B cell (primary cell): ENCODE results near the gene GCC2. TPM values are rescaled to one million over a fixed set of nuclear protein-coding genes. Genes with fewer than 3 reads are reported as not detected.

Experiments
- ATAC-seq: fragments of 200-7000 bp; cut with Tn5 transposase; one replicate; pipeline ENCODE4 v1.10.0; 2021; ENCODE audit warnings: low read depth, mild to moderate bottlenecking, moderate number of reproducible peaks, moderate library complexity
- CTCF ChIA-PET: fragments of 350-600 bp; sonication (Branson Sonifier 250); formaldehyde crosslinking; loops from one replicate; lab custom pipeline; 2021; ENCODE audit warnings: antibody characterized with exemption, inconsistent platforms; lab: Charles Lee
- POLR2A ChIA-PET: fragments of 350-600 bp; sonication (Branson Sonifier 250); formaldehyde crosslinking; loops from one replicate; lab custom pipeline; 2021; ENCODE audit warnings: antibody characterized with exemption; lab: Charles Lee
- DNase-seq: peaks from one replicate; pipeline ENCODE4 v3.0.0; 2013
- H2AFZ ChIP-seq: 2 replicates; pipeline ENCODE4 v1.6.1; 2012; ENCODE audit warnings: mild to moderate bottlenecking, low read depth, low read length; ENCODE audit not compliant: insufficient read depth, poor library complexity, severe bottlenecking
- H3K27ac ChIP-seq, 2 donors: 1 replicate in 1 of 2; 2 replicates in 1 of 2; pipeline ENCODE4 v1.5.1; 2012 to 2013; ENCODE audit warnings: low read length in 2 of 2, mild to moderate bottlenecking in 2 of 2, moderate library complexity in 1 of 2
- H3K27me3 ChIP-seq, 4 experiments: fragments of 200-600 bp in 1 of 4; sonication (generic) in 1 of 4; replicated peaks in 1 of 4; 1 replicate in 2 of 4; 2 replicates in 2 of 4; pipeline versions ENCODE4 v1.6.1 to v1.7.0; 2013 to 2016; ENCODE audit warnings: low read length in 3 of 4, mild to moderate bottlenecking in 2 of 4, mixed read lengths in 1 of 4, moderate library complexity in 1 of 4; ENCODE audit not compliant: insufficient read depth in 4 of 4, control insufficient read depth in 3 of 4; ENCODE audit errors: control extremely low read depth in 1 of 4
- H3K36me3 ChIP-seq, 2 experiments: replicated peaks in 1 of 2; 1 replicate in 1 of 2; 2 replicates in 1 of 2; pipeline versions ENCODE4 v1.6.1 to v1.7.1; 2013; ENCODE audit warnings: low read length in 1 of 2; ENCODE audit not compliant: insufficient read depth in 2 of 2, control insufficient read depth in 1 of 2; ENCODE audit errors: control extremely low read depth in 1 of 2, extremely low read depth in 1 of 2
- H3K4me1 ChIP-seq, 2 donors: fragments of 200-600 bp in 1 of 2; sonication (generic) in 1 of 2; 1 replicate in 1 of 2; 2 replicates in 1 of 2; pipeline versions ENCODE4 v1.5.1 to v1.6.1; 2013 to 2017; ENCODE audit warnings: low read length in 2 of 2; ENCODE audit not compliant: control insufficient read depth in 2 of 2, insufficient read depth in 2 of 2
- H3K4me2 ChIP-seq: replicated peaks from 2 replicates; pipeline ENCODE3; 2012; ENCODE audit warnings: mild to moderate bottlenecking, low read depth, low read length; ENCODE audit not compliant: poor library complexity, severe bottlenecking
- H3K4me3 ChIP-seq, 5 experiments: fragments of 200-600 bp in 1 of 5; sonication (generic) in 1 of 5; 1 replicate in 3 of 5; 2 replicates in 2 of 5; pipeline versions ENCODE4 v1.5.1 to v1.7.0; 2011 to 2016; ENCODE audit warnings: low read length in 4 of 5, mild to moderate bottlenecking in 4 of 5, low read depth in 2 of 5, control low read depth in 1 of 5, moderate library complexity in 1 of 5; ENCODE audit not compliant: insufficient read depth in 1 of 5; ENCODE audit errors: control extremely low read depth in 1 of 5, extremely low read depth in 1 of 5
- H3K79me2 ChIP-seq: fragments of 200-600 bp; sonication (generic); one replicate; pipeline ENCODE4 v1.6.0; 2016; ENCODE audit warnings: low read length; ENCODE audit not compliant: control insufficient read depth, insufficient read depth
- H3K9ac ChIP-seq: fragments of 200-600 bp; sonication (generic); 2 replicates; pipeline ENCODE4 v1.6.1; 2017; ENCODE audit warnings: mild to moderate bottlenecking, low read length, moderate library complexity
- H3K9me3 ChIP-seq, 3 donors: one replicate each; pipeline versions ENCODE4 v1.6.1 to v1.7.1; 2013; ENCODE audit warnings: low read length in 2 of 3; ENCODE audit not compliant: control insufficient read depth in 2 of 3, insufficient read depth in 1 of 3; ENCODE audit errors: control extremely low read depth in 1 of 3
- H4K20me1 ChIP-seq: 2 replicates; pipeline ENCODE4 v1.6.0; 2012; ENCODE audit warnings: mild to moderate bottlenecking, low read length; ENCODE audit not compliant: insufficient read depth, control insufficient read depth, poor library complexity, severe bottlenecking
- H3K27ac Mint-ChIP-seq: one replicate; pipeline ENCODE4 v1.8.0; 2021; ENCODE audit warnings: mixed read lengths
- H3K27me3 Mint-ChIP-seq: one replicate; pipeline ENCODE4 v1.8.0; 2021; ENCODE audit warnings: mixed read lengths
- H3K4me1 Mint-ChIP-seq: one replicate; pipeline ENCODE4 v1.8.0; 2021; ENCODE audit warnings: mixed read lengths
- H3K4me3 Mint-ChIP-seq: one replicate; pipeline ENCODE4 v1.8.0; 2021; ENCODE audit warnings: mixed read lengths
- H3K9me3 Mint-ChIP-seq: one replicate; pipeline ENCODE4 v1.8.0; 2022; ENCODE audit warnings: mixed read lengths; ENCODE audit not compliant: insufficient read depth
- EZH2 ChIP-seq: IDR thresholded peaks from 2 replicates; pipeline ENCODE4 v1.6.1; 2012; ENCODE audit warnings: borderline replicate concordance, low read depth, mild to moderate bottlenecking, moderate library complexity, low read length; ENCODE audit not compliant: insufficient read depth, poor library complexity, severe bottlenecking
- WGBS: methylation state at CpG from one replicate; pipeline ENCODE4 v1.1.5; 2013; ENCODE audit warnings: missing lambda C conversion rate; ENCODE audit not compliant: insufficient coverage; 5-methylcytosine and 5-hydroxymethylcytosine counted together
- intact Hi-C: fragments of 100-400 bp; cut with micrococcal nuclease; formaldehyde crosslinking; loops from one replicate; pipeline ENCODE4 v1.10.0; 2022
- polyA plus RNA-seq: library from polyadenylated mRNA; depleted of rRNA; stranded (reverse); fragments of >200 nt; gene quantifications from 2 replicates; pipeline ENCODE4 v1.2.3, GENCODE V29; 2012
- total RNA-seq, 2 donors: library from RNA; stranded (reverse); fragments of 120-200 nt in 1 of 2; gene quantifications; 1 replicate in 1 of 2; 2 replicates in 1 of 2; pipeline versions ENCODE4 v1.2.3 to v1.2.4, GENCODE V29; 2013 to 2022
- TF ChIP-seq, protein P1 (sequence below): fragments of 200-600 bp; IDR thresholded peaks from one replicate; pipeline ENCODE4 v1.8.0; 2022; ENCODE audit warnings: antibody characterized with exemption, mild to moderate bottlenecking

Gene GCC2
- total and polyA plus RNA-seq, 2 donors (not counting 1 experiment from before 2014, with no cell fraction given): 12.3 to 87.9 TPM

DNA sequence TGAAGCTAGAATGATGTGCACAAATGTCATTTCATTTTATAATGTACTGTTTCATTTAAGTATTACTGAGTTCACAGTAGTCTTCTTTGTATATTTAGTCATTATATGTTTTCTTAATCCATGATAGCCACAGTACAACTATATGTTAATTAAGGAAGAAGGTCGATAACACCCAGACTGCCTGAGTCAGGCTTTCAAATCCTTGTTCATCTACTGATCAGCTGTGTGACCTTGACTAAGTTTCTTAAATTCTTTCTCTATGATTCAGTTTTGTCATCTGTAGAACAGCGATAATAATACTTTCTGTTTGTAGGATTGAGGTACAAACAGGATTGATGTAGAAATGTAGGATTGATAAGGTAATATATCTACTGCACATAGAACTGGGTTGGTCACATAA, 5.4 kb downstream of the GCC2 start:
- H2AFZ ChIP-seq: no peak overlapping the region
- intact Hi-C loops: no loop called here
- TF ChIP-seq EZH2: no peak
- TF ChIP-seq, protein P1, sequence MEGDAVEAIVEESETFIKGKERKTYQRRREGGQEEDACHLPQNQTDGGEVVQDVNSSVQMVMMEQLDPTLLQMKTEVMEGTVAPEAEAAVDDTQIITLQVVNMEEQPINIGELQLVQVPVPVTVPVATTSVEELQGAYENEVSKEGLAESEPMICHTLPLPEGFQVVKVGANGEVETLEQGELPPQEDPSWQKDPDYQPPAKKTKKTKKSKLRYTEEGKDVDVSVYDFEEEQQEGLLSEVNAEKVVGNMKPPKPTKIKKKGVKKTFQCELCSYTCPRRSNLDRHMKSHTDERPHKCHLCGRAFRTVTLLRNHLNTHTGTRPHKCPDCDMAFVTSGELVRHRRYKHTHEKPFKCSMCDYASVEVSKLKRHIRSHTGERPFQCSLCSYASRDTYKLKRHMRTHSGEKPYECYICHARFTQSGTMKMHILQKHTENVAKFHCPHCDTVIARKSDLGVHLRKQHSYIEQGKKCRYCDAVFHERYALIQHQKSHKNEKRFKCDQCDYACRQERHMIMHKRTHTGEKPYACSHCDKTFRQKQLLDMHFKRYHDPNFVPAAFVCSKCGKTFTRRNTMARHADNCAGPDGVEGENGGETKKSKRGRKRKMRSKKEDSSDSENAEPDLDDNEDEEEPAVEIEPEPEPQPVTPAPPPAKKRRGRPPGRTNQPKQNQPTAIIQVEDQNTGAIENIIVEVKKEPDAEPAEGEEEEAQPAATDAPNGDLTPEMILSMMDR: no peak
- DNase-seq (no peak), ATAC-seq (no peak)
- peaks cover 68% of the 10 kb centered on the region for H3K79me2 ChIP-seq
- H3K9ac ChIP-seq: no peak overlapping the region
- no CpG with 5 or more reads among the region's 2 CpGs for WGBS
- H3K9me3 ChIP-seq: peaks cover 0 to 3% (median 0%) of the 10 kb centered on the region in 3 donors
- POLR2A ChIA-PET: no interaction called here
- Mint-ChIP-seq H3K27ac (no peak overlapping the region), H3K4me3 (no peak overlapping the region), H3K27me3 (no peaks in the 10 kb centered on the region), H3K4me1 (peaks cover 52% of the 10 kb centered on the region), H3K9me3 (peaks cover 5% of the 10 kb centered on the region)
- H4K20me1 ChIP-seq: peaks cover 6% of the 10 kb centered on the region
- CTCF ChIA-PET: interaction anchor here (1.7 kb wide), 1 partner anchor 15 kb away, joined by 3 read pairs; no protein-coding TSS in a partner anchor
- H3K4me2 ChIP-seq: no peak overlapping the region
- peaks cover 10 to 17% of the 10 kb centered on the region in 2 donors for H3K4me1 ChIP-seq
- H3K36me3 ChIP-seq: peaks cover 0 to 59% of the 10 kb centered on the region in 2 experiments
- no peak overlapping the region for H3K27ac ChIP-seq
- H3K4me3 ChIP-seq: no peak overlapping the region
- H3K27me3 ChIP-seq: no peaks in the 10 kb centered on the region

DNA sequence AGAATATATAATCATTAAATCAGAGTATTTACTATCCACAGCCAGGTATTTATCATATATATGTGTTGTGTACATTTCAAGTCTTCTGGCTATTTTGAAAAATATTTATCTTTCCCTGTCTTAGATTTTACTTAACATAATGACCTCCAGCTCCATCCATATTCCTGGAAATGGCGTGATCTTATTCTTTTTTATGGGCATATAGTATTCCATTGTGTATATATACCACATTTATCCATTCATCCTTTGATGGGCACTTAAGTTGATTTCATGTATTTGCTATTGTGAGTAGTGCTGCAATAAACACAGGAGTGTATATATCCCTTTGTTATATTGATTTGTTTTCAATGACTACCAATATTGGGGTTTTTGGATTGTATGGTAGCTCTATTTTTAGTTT, 6.6 kb downstream of the GCC2 start:
- Histone ChIP-seq H3K4me3 (no peak overlapping the region), H2AFZ (no peak overlapping the region), H3K36me3 (peaks cover 0 to 60% of the 10 kb centered on the region in 2 experiments), H4K20me1 (peaks cover 6% of the 10 kb centered on the region), H3K4me1 (peaks cover 0 to 9% of the 10 kb centered on the region in 2 donors), H3K9ac (no peak overlapping the region), H3K9me3 (peaks cover 0 to 3% (median 0%) of the 10 kb centered on the region in 3 donors), H3K4me2 (no peak overlapping the region), H3K79me2 (peaks cover 65% of the 10 kb centered on the region), H3K27ac (no peak overlapping the region), H3K27me3 (no peaks in the 10 kb centered on the region)
- no CpG with 5 or more reads among the region's 1 CpG for WGBS
- ChIA-PET CTCF (interaction anchor here (1.7 kb wide), 1 partner anchor 14 kb away, joined by 3 read pairs; no protein-coding TSS in a partner anchor), POLR2A (no interaction called here)
- peaks cover 49% of the 10 kb centered on the region for H3K4me1 Mint-ChIP-seq
- intact Hi-C loops: no loop called here
- H3K4me3 Mint-ChIP-seq: no peak overlapping the region
- no peak overlapping the region for H3K27ac Mint-ChIP-seq
- DNase-seq: no peak
- no peaks in the 10 kb centered on the region for H3K27me3 Mint-ChIP-seq
- no peak for ATAC-seq
- TF ChIP-seq EZH2: no peak
- TF ChIP-seq, protein P1: no peak
- H3K9me3 Mint-ChIP-seq: peaks cover 5% of the 10 kb centered on the region
